Activated CD8-positive, alpha-beta memory T cell treated with anti-CD3 and anti-CD28 coated beads, Interleukin-2, amount 50 U/mL, for 24 hours (primary cell): Measurements from ENCODE around the gene PGA5.
"Not testable (repeated sequence)": the region's sequence is repeated elsewhere in the genome, so short reads cannot be mapped to it uniquely, and the experiment has no call there.

ENCODE experiments used
- DNase-seq: peaks from one replicate; pipeline ENCODE4 v3.0.0-alpha.2; 2020; ENCODE audit errors: extremely low read depth

PGA5 gene

DNA sequence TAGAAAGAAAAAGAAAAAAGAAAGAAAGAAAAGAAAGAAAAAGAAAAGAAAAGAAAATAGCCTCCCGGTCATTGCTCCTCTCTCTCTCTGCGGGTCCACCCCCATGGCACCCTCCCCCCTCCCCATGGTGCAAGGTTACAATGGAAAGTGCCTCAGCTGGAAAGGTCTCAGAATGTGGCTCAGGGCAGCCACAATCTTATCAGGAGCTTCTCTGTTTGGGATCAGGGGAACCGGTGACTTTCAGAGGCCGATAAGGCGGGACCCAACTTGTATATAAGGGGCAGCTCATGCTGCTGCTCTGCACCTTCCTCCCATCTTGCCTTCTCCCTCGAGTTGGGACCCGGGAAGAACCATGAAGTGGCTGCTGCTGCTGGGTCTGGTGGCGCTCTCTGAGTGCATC, at the start of gene PGA5:
Gene PGA5, plus strand, starts transcription at position 301 of the 400 bp plus-strand sequence. Its CDS starts 52 bp downstream, at position 353.
- DNase-seq, result not testable (repeated sequence)

DNA sequence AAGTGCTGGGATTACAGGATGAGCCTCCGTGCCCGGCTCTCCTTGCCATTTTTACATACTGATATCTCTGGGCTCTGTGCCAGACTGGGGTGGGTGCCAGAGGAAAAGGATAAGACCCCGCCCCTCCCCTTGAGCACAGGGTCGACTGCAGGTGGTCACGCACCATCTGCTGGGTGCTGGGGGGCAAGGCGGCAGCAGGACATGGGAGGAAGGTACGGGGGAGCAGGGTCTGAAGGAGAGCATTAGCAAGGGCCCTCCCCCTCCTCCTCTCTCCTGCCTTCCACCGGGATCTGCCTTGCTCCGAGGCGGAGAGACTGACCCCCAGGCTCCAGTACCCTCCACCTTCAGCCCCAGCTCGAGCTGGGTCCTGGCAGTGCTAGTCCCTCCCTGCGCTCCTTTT, 47.4 kb upstream of the PGA5 start:
- no peak for DNase-seq

DNA sequence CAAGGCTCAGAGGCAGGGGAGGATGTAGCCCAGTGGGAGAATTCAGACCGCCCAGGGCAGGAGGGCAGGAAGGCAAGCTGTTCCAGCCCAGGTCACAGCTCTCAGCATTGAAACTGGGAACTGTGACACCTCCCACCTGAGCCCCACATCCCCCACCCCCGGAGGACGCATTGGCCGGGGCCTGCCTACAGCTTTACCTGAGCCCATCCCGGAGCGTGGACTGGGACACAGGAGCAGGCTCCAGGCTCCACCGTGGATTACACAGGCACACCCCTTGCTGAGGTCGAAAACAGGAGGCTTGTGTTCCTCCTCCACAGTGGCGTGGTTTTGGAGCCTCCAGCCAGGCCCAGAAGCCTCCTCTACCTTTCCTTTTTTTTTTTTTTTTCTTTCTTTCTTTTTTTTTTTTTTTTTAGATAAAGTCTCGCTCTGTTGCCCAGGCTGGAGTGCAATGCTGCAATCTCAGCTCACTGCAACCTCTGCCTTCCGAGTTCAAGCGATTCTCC, 46.8 kb upstream of the PGA5 start:
- no peak for DNase-seq

DNA sequence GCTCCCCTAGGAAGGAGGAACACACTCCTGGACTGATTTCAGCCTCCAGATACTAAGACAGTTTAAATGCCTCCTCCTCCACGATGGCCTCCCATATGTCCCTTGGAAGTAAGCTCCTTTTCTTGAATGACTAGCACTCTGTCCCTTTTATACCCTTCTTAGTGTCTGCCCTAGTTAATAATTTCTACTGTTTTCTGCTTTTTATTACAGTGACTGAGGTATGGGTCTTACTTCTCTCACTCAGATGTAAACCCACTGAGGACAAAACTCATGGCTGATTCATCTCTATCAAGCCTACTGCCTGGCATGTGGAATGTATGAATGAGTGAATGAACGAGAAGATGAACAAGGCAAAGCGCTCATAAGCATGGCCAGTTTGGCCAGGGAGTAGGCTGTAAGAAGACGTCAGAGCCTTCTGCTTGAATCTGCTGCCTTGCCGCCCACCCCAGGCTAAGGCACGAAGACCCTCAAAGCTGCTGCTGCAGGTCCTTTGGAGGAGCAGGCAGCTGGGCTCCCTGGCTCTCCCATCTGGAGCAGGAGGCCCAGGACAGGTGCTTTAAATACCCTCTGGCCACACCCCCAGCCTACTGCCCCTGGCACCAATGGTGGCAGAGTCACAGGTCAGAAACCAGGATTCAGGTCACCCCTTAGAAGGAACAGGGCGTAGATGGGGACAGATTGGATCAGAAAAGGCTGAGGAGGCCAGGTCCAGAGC, 45.8 kb upstream of the PGA5 start:
- no peak for DNase-seq

DNA sequence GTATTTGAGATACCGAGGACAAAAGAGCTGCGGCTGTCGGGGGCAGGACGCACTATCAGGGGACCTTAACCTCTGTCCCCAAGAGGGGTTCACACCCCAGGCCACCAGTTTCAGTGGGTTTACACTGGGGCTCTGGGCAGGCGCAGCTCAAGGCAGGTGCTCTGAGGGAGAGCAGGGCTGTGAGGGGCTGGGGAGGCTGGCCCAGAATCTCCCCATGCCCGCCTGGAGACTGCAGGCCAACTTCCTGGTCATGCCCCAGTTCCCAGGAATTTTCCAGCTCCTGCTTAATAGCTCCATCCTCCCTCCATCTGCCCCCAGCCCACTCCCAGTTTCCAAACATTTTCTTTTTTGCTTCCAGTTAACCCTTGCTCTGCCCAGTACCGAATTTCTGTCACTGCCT, 45.3 kb upstream of the PGA5 start:
- no peak for DNase-seq

DNA sequence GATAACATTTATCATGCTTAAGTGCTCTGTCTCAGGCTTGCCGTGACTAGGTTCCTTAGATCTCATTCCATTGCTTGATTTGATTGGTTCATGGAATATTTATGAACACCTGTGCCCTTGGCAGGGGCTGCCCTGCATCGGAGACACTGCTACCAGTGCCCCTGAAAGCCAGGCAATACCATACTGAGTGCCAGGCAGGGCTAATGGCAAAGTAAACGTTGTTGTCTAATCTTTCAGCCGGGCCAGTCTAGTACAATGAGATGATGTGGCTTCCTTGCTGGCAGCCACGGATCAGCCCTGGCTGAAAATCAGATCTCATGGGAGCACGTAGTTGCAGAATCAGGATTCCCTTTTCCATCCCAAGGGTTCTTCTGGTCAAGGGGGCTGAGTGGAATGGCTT, 42.6 kb upstream of the PGA5 start:
- no peak for DNase-seq

DNA sequence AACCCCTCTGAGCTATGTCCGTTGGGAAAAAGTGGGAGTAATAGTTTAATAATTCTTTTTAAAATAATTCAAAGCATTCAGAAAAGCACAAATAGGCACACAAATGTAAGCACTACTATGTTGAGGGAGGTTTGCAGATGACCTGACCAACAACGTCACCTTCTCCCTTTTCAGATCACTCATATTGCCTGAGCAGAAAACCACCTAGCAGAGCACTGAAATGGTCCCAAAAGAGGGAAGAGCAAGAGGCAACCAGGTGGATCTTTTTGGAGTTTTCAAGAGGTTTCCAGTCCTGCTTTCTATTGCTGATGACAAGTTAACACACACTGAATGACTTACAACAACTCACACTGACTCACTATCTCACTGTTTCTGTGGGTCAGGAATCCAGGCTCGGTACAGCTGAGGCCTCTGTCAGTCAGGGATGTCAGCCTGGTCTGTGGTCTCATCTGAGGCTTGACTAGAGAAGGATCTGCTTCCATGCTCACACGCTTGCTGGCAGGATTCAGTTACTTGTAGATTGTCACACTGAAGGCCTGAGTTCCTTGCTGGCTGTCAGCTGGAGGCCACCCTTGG, 41.9 kb upstream of the PGA5 start:
- no peak for DNase-seq

DNA sequence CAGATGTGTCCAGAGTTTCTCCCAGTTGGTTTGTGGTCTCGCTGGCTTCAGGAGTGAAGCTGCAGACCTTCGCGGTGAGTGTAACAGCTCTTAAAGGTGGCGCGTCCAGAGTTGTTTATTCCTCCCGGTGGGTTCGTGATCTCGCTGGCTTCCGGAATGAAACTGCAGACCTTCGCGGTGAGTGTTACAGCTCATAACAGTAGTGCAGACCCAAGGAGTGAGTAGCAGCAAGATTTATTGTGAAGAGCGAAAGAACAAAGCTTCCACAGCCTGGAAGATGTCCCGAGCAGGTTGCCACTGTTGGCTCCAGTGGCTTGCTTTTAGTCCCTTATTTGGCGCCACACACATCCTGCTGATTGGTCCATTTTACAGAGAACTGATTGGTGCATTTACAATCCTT, 39.5 kb upstream of the PGA5 start:
- DNase-seq, result no peak

DNA sequence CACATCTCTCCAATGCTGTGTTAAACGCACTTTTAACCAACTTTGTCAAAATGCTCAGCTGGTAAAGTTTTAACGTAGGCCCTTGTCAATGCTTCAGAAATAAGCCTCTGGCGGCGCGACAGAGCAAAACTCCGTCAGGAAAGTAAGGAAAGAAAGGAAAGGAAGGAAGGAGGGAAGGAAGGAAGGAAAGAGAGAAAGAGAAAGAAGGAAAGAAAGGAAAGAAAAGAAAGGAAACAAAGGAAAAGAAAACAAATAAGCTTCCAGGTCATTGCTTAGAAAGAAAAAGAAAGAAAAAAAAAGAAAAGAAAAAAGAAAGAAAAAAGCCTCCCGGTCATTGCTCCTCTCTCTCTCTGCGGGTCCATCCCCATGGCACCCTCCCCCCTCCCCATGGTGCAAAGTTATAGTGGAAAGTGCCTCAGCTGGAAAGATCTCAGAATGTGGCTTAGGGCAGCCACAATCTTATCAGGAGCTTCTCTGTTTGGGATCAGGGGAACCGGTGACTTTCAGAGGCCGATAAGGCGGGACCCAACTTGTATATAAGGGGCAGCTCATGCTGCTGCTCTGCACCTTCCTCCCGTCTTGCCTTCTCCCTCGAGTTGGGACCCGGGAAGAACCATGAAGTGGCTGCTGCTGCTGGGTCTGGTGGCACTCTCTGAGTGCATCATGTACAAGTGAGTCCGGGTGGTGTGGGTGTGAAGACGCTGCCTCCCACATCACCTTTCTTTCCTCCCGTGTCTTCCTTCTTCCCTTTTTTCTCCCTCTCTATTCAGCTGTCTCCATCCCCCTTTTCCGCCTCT, 37.8 kb upstream of the PGA5 start, which contains the start of gene PGA3:
Gene PGA3, plus strand, starts transcription at position 566 of the 797 bp plus-strand sequence. Its CDS starts 50 bp downstream, at position 616.
- DNase-seq, result not testable (repeated sequence)

DNA sequence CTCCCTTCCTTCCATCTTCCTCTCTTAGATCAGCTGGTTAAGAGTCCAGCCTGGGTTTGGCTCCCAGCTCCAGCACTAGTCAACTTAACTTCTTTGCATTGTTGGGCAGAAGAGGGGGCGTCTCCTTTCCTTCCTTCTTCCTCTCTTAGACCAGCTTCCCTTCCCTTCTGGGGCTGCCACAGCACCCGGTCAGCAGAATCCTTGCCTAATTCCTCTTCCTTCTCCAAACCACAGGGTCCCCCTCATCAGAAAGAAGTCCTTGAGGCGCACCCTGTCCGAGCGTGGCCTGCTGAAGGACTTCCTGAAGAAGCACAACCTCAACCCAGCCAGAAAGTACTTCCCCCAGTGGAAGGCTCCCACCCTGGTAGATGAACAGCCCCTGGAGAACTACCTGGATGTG, 37.1 kb upstream of the PGA5 start:
- DNase-seq, result not testable (repeated sequence)

DNA sequence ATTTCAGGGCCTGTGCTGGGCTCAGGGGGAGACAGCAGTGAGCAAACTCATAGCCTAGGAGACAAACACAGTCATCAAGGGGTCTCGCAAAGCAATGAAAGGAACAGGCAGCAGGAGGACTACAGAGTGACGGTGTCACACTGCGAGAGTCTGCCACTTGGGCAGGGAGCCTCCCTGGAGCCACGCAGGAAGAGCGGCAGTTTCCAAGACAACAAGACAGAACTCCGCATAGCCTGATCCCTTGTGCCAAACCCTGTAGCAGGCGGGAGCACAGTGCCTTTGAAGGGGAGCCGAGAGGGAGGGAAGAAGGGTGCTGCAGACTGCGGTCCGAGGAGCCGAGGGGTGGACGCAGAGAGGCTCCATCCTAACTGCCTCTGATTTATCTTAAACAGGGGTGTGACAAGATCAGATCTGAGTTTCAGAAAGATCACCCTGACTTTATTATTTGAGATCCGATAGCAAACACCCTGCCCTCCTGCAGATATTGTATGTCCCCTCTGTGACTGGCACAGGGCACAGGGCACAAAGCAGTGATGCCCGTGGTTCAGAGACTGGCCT, 36.4 kb upstream of the PGA5 start:
- not testable (repeated sequence) for DNase-seq

DNA sequence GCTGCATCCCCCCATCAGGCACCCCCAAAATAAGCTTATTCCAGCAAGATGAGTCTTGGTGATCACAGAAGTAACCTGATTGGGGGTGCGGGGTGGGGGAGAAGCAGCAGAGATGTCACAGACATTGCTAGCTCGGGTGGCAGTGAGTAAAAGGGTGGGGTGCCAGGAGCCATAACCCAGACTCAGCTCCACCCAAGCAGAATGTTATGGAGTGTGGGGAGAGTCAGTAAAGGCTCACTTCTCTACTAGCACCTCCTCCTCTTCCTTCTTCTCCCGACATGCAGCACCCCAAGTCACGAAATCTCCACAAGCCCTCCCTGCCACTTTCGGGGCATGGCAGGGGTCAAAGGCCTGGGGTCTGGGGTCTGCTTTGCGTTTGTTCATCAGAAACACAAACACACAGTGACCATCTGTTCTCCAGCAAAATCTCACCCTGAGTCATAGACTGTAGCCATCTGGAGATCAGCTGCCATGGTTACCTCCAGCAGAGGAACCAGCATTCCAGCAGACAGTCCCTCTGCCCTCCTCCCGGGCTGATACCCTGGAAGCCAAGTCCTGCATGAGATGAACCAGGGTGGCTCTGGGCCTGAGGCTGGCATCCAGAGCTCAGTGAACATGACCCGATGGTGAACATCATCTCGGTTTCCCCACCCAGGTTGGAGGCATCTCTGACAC, 33.2 kb upstream of the PGA5 start:
- not testable (repeated sequence) for DNase-seq

DNA sequence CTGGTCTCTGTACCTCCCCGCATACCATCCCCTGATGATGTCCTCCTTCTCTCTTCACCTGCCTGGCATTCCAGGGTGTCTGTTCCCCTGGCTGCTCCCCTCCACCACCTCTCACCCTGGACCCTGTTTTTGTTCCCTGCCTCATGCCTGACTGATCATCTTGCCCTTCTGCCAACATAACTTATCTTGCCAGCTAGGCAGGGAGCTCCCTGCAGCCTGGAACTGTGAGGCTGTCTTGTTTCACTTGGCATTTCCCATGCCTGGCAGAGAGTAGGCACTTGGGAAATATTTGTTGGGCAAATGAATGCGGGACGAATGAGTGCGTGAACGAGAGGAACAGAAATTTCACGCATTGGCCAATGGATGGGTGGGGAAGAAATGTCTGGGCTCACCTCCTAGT, 30.3 kb upstream of the PGA5 start:
- DNase-seq, result not testable (repeated sequence)

DNA sequence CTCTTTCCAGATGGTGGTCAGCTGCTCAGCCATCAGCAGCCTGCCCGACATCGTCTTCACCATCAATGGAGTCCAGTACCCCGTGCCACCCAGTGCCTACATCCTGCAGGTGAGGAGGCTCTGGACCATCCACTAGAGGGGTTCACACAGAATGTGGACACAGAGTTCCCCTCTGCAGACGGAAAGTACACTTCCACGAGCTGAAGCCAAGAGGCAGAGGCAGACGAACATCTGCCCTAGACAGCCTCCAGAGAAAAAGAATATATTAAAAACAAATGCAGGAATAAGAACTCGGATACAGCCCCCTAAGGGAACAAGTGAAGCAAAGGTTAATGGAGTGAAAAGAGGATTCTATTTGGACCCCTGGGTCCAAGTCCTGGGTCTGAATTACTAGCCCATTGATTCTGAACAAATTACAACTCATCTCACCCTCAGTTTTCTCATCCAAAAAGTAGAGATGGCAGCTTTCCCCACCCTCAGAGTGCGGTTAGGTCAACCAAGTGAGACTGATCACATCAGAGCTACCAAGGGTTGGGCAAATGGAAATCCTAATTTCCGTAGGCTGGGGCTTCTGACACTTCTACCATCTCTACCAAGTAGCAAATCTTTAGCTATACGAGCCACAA, 29.5 kb upstream of the PGA5 start:
- DNase-seq, result not testable (repeated sequence)

DNA sequence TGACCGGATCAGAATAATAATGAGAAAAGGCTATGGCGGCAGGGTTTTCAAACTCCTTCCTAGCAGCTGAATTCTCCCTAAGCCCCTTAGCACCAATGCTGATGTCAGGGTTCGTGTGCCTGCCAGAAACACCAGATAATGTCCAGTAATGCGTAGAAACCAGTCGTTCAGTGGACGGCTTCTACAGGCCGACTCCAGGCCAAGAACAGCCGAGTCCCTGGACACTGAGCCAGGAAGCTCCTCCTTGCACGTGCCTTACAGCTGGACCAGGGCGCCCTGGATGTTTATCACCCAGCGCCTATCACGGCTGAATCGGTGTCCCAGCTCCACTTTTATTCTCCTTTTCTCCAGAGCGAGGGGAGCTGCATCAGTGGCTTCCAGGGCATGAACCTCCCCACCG, 28.8 kb upstream of the PGA5 start:
- not testable (repeated sequence) for DNase-seq

DNA sequence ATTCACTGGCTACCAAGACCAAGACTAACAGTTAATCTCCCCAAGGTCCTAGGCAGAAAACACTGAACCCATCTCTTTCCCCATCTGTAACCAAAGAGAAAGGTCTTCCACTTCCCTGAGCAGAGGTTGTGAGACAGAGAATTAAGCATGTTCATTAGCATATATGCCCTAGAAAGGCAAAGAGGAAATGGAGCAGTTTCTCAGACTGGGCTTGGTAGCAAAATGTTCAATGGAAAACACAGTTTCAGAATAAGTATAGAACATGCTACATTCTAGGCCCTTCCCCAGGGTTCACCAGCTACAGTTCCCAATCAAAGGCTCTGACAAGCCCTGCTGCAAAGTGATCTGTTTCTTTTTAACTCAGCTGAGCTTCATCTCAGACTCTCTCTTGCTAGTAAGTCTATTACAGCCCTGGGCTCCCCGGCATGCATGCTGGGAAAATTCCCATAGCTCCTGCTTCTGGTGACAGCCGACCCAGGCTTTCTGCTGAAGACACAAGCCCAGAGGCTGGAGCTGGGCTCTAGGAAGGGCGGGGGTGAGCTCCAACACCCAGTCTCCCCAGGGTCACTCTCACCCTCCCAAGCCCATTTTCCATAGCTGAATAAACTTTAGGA, 27.2 kb upstream of the PGA5 start:
- DNase-seq, result not testable (repeated sequence)

DNA sequence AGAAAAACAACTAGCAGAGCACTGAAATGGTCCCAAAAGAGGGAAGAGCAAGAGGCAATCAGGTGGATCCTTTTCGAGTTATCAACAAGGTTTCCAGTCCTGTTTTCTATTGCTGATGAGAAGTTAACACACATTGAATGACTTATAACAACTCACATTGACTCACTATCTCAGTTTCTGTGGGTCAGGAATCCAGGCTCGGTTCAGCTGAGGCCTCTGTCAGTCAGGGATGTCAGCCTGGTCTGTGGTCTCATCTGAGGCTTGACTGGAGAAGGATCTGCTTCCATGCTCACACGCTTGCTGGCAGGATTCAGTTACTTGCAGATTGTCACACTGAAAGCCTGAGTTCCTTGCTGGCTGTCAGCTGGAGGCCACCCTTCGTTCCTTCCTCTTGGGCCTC, 22.7 kb upstream of the PGA5 start:
- not testable (repeated sequence) for DNase-seq

DNA sequence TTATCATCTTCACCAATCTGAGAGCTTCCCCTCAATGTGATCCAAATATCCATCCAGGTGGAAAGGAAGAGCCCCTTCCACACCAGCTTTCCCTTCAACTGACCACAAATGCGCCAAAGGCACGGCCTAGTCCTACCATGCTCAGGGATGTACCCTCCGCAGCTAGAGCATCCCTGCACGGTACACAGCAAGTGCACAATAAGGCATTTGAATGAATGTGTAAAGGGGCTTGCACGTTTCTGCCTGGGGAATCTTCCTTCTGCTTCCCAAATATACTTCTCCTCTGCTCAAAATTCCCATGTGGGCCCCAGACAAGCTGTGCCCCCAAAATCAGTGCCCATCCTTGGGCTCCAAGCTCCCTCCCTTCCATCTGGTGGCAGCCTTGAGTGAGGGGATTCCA, 22.0 kb upstream of the PGA5 start:
- DNase-seq, result not testable (repeated sequence)

DNA sequence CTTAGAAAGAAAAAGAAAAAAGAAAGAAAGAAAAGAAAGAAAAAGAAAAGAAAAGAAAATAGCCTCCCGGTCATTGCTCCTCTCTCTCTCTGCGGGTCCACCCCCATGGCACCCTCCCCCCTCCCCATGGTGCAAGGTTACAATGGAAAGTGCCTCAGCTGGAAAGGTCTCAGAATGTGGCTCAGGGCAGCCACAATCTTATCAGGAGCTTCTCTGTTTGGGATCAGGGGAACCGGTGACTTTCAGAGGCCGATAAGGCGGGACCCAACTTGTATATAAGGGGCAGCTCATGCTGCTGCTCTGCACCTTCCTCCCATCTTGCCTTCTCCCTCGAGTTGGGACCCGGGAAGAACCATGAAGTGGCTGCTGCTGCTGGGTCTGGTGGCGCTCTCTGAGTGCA, 18.9 kb upstream of the PGA5 start, which contains the start of gene PGA4:
Gene PGA4, plus strand, starts transcription at position 301 of the 400 bp plus-strand sequence. Its CDS starts 54 bp downstream, at position 355.
- DNase-seq, result not testable (repeated sequence)

DNA sequence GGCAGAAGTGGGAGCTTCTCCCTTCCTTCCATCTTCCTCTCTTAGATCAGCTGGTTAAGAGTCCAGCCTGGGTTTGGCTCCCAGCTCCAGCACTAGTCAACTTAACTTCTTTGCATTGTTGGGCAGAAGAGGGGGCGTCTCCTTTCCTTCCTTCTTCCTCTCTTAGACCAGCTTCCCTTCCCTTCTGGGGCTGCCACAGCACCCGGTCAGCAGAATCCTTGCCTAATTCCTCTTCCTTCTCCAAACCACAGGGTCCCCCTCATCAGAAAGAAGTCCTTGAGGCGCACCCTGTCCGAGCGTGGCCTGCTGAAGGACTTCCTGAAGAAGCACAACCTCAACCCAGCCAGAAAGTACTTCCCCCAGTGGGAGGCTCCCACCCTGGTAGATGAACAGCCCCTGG, 18.3 kb upstream of the PGA5 start:
- not testable (repeated sequence) for DNase-seq
